ENCODE results near the gene TMEM132A. TPM values are rescaled to one million over a fixed set of nuclear protein-coding genes. Genes with fewer than 3 reads are reported as not detected.

TMEM132A gene
- polyA plus RNA-seq, 1 experiment = 17.9 TPM

DNA sequence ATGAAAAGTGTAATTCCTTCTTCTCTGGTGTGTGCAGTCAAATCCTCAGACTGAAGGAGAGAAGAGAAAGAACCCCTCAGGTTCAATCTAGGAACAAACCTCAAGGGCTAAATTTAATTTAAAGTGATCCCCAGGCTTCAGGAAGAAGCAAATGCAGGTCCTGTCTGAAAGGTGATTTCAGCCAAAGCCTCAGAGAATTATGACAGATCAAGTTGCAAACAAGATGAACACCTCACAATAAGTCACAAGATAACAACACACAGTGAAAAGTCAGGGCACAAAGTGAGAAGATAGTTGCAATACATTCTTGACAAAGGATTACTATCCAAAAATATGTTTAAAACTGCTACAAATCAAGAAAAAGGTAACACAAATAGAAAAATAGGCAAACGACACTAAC, 45.2 kb upstream of the TMEM132A start:
- TF ChIP-seq, protein P1, sequence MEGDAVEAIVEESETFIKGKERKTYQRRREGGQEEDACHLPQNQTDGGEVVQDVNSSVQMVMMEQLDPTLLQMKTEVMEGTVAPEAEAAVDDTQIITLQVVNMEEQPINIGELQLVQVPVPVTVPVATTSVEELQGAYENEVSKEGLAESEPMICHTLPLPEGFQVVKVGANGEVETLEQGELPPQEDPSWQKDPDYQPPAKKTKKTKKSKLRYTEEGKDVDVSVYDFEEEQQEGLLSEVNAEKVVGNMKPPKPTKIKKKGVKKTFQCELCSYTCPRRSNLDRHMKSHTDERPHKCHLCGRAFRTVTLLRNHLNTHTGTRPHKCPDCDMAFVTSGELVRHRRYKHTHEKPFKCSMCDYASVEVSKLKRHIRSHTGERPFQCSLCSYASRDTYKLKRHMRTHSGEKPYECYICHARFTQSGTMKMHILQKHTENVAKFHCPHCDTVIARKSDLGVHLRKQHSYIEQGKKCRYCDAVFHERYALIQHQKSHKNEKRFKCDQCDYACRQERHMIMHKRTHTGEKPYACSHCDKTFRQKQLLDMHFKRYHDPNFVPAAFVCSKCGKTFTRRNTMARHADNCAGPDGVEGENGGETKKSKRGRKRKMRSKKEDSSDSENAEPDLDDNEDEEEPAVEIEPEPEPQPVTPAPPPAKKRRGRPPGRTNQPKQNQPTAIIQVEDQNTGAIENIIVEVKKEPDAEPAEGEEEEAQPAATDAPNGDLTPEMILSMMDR (IDR thresholded peaks at IDR 0.05; ENCODE audit: insufficient read depth, low read depth, low read length) = no peak
- no peaks in the 10 kb centered on the region for H3K27me3 ChIP-seq (ENCODE audit: control insufficient read depth, insufficient read depth, low read length)
- DNase-seq (ENCODE audit: low read depth) = no peak
- POLR2A ChIA-PET = no interaction called here
- no peaks in the 10 kb centered on the region for H3K36me3 ChIP-seq (ENCODE audit: control insufficient read depth, insufficient read depth, low read length)
- CTCF ChIA-PET = interaction anchor here (1.0 to 2.6 kb wide), 2 partner anchors 48 to 103 kb away, joined by 3 to 14 read pairs; no protein-coding TSS in a partner anchor
- H3K4me3 ChIP-seq (ENCODE audit: low read depth, low read length) = no peak overlapping the region

DNA sequence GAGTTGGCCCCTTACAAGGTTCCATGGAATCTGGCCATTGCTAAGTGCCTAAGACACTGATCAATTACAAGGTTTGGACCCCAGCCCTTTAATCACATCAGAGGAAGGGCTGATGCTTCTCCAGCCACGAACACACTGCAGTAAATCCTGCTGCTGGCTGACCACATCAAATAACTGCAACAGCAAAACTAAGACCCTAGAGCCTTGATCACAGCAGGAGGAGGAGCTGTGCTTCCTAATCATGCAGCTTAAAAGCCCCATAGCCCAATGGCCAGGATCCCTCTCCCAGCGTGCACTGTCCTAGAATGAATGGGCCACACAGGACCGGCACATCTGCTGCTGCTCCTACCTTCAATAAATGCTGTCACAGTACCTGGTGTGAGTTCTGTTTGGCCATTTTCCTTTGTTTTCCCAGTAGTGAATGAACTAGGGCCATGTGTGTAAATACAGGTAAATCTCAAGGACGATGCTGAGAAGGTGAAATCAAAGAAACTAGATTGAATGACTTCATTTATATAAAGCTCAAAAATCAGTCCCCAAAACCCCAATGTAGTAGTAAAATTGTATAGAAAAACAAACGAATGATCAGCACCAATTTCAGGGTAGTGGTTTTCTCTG, 44.2 kb upstream of the TMEM132A start:
- no peaks in the 10 kb centered on the region for H3K27me3 ChIP-seq (ENCODE audit: control insufficient read depth, insufficient read depth, low read length)
- no peaks in the 10 kb centered on the region for H3K36me3 ChIP-seq (ENCODE audit: control insufficient read depth, insufficient read depth, low read length)
- H3K4me3 ChIP-seq (ENCODE audit: low read depth, low read length) = no peak overlapping the region
- DNase-seq (ENCODE audit: low read depth) = no peak
- CTCF ChIA-PET = interaction anchor here (1.1 to 28.4 kb wide), 3 partner anchors 16 to 47 kb away, joined by 3 to 716 read pairs (median 4); partner anchors contain the start of gene CCDC86
- TF ChIP-seq, protein P1 (IDR thresholded peaks at IDR 0.05; ENCODE audit: insufficient read depth, low read depth, low read length) = no peak
- POLR2A ChIA-PET = no interaction called here

DNA sequence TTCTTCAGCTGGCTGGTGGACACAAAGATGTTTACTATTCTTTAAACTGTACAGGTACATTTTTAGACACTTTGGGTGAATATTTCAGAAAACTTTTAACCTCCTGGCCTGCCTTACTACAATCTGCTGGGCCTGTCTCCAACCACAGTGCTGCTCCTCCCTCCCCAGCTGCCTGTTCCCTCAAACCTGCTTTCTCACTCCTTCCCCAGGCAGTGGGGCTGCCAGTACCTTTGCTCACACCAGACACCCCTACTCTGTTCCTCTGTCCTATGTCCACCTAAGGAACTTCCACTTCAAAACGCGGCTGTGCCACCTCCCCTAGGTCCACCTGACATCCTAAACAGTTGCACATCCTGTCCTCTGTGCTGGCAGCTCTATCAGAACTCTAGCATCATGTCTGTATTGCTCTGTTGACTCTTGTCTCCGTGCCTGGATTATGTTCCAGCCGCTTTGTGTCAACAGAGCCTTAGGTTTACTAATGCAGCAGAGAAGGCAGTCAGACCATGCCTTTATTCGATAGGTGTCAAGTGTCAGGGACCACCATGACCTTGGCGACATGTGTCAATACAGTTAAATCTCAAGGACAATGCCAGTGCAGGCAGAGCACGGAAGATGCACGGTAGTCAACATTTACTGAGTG, 43.5 kb upstream of the TMEM132A start:
- TF ChIP-seq, protein P1 (IDR thresholded peaks at IDR 0.05; ENCODE audit: insufficient read depth, low read depth, low read length) = no peak
- Histone ChIP-seq H3K27me3 (ENCODE audit: control insufficient read depth, insufficient read depth, low read length) (no peaks in the 10 kb centered on the region), H3K4me3 (ENCODE audit: low read depth, low read length) (no peak overlapping the region), H3K36me3 (ENCODE audit: control insufficient read depth, insufficient read depth, low read length) (no peaks in the 10 kb centered on the region)
- no peak for DNase-seq (ENCODE audit: low read depth)
- ChIA-PET POLR2A (no interaction called here), CTCF (interaction anchor here (1.1 to 28.4 kb wide), 3 partner anchors 16 to 48 kb away, joined by 3 to 716 read pairs (median 4); partner anchors contain the start of gene CCDC86)

DNA sequence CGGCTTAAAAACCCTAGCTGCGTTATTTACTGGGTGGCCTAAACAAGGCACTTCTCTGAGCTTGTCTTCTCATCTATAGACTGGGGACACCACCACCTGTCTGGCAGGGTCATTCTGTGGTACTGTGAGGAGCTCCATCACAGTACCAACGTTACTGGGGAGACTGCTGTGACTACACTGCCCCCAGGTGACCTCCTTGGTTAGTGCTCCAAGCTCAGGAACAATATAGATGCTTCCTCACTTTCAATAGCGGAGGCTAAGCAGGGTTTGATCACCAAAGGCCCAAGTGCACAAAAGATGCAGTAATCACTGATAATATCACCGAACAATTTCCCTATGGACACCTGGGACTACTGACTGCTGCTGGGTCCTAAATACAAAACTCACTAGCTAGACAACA, 36.7 kb upstream of the TMEM132A start:
- Histone ChIP-seq H3K36me3 (ENCODE audit: control insufficient read depth, insufficient read depth, low read length) (peaks cover 3% of the 10 kb centered on the region; the same call in 1 of the 2 replicates), H3K27me3 (ENCODE audit: control insufficient read depth, insufficient read depth, low read length) (no peaks in the 10 kb centered on the region), H3K4me3 (ENCODE audit: low read depth, low read length) (no peak overlapping the region)
- TF ChIP-seq, protein P1 (IDR thresholded peaks at IDR 0.05; ENCODE audit: insufficient read depth, low read depth, low read length) = peak; percentile 72
- no peak for DNase-seq (ENCODE audit: low read depth)
- POLR2A ChIA-PET = no interaction called here
- CTCF ChIA-PET = interaction anchor here (0.6 to 28.4 kb wide), 15 partner anchors 9 to 286 kb away, joined by 3 to 716 read pairs (median 9); partner anchors contain the start of genes CCDC86 and ZP1

DNA sequence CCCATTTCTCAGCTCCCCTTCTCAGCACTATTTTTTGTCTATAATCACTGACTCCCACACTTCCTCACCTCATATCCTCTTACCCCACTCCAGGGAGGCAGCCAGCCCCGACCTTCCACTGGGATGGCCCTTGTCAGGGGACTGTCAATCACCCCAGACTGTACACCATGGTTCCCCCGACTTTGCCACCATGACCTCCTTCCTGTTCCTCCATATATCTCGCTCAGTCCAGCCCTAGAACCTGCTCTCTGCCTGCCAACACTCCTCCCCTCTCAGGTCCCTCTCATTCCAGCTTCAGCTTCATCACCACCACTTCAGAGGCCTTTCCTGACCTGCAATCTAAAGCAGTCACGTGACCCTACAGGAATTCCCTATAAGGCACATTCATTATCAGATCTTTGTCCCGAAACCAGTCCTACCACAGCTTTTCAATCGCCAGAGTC, 34.4 kb upstream of the TMEM132A start:
- ChIA-PET CTCF (interaction anchor here (0.9 to 28.4 kb wide), 4 partner anchors 10 to 115 kb away, joined by 3 to 716 read pairs (median 30); partner anchors contain the start of gene CCDC86), POLR2A (no interaction called here)
- peaks cover 6% of the 10 kb centered on the region for H3K36me3 ChIP-seq (ENCODE audit: control insufficient read depth, insufficient read depth, low read length)
- H3K27me3 ChIP-seq (ENCODE audit: control insufficient read depth, insufficient read depth, low read length) = no peaks in the 10 kb centered on the region
- no peak for DNase-seq (ENCODE audit: low read depth)
- H3K4me3 ChIP-seq (ENCODE audit: low read depth, low read length) = no peak overlapping the region
- TF ChIP-seq, protein P1 (IDR thresholded peaks at IDR 0.05; ENCODE audit: insufficient read depth, low read depth, low read length) = no peak
